Activated T-cell treated with anti-CD3 and anti-CD28 coated beads for 48 hours (primary cell): ENCODE data around the gene COL23A1.

ENCODE experiments used
- DNase-seq: peaks from one replicate; pipeline ENCODE4 v3.0.0-alpha.2; 2020; ENCODE audit warnings: low read depth

The COL23A1 gene

GRCh38 chr5:178297751-178298150 is 292.4 kb downstream of the COL23A1 start:
- DNase-seq: no peak

DNA sequence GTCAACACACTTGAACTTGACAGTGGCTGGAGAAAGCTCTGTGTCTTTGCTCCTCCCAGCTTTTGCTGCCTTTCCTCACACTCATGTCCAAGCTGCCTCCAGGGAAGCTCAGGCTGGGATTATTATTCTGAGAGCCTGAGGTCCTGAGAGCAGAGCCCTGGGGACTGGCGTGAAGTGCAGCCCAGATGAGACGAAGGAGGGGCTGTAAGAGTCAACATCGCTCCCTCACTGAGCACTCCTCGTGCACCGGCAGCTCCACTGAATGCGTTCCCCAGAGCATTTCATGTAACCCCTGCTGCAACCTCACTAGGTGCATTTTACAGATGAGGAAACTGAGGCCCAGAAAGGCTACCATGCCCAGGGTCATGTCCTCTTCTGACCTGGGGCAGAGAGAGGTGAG is 294.1 kb downstream of the COL23A1 start:
- DNase-seq: no peak

DNA sequence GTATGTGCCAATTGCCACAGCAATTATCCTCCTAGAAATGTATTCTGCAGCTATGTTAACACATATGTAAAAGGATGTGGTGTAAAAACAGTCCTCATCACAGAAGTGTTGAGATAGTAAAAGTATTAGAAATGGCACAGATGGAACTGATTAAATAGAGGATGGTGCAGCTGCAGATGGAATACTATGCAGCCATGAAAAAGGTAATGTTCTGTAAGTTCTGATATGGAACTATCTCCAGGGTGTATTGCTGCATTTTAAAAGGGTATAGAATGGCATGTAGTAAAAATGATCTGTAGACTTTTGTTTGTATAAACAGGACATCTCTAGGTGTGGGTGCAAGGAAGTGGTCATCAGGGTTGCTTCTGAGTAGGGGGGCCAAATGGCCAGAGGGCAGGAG is 294.6 kb downstream of the COL23A1 start:
- no peak for DNase-seq

DNA sequence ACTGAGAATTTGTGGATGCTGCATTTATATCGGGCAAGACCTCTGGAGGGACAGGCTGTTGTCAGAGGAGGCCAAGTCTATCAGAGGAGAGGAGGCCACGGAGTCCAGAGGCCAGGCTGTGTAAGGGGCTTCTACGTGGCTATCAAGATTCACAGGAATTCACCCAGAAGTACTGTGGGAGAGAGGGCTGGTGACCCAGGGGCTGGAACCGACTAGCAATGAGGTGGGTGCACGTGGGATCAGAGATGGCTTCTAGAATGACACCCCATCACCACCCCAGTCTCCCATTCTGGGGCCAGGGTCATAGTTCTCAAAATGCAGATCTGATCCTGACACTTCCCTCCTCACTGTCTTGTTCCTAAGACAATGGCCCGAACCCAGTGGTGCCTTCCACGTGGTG is 296.4 kb downstream of the COL23A1 start:
- DNase-seq: no peak

GRCh38 chr5:178293400-178293799 is 296.8 kb downstream of the COL23A1 start:
- no peak for DNase-seq

DNA sequence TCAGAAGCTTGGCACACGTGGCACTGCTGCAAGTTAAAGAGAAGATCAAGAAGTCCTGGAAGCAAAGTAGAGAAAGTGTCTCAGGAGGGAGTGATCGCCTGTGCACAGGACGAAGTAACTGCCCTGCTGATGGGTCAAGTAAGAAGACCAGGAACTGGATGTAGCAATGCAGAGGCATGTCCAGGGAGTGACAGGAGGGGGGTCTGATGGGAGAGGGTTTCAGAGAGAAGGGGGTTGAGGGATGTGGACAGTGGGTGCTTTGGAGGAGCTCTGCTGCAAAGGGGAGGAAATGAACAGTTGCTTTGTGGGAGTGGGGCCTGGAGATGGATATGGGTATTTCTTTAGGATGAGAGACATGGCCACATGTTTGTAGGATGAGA is 297.4 kb downstream of the COL23A1 start:
- DNase-seq: no peak

DNA sequence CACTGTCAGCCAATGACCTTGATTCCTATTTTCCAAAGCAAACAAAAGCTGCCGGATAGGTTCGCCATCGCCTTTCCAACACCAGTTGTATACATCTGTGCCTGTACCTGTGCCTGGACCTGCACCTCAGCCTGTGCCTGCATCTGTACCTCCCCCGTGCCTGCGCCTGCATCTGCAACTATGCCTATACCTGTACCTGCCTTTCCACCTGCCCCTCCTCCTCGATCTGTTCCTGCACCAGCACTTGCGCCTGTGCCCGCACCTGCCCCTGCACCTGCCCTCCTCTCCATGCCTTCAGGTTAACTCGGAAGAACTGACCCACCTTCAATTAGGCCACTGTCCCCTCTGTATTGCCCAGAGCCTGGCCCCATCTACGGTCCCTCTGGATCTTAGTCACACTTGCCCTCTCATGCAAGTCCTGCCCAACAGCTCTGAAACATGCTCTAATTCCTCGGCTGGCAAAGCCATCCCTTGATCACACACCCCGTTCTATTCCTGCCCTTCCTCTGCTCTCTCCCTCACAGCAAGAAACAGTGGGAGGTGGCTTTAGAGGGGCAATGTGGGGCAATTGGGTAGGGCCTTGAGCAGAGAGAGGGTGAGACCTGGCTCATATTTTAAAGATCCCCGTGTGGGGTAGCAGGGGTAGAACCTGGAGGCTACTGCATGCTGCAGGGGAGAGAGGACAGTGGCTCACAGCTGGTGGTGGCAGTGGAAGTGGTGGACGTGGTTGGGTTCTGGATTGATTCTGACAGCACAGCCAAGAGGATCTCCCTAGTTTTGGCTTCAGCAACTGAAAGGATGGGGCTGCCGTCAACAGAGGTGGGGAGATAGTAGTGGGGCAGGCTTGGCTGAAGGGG is 298.0 kb downstream of the COL23A1 start:
- no peak for DNase-seq

GRCh38 chr5:178291161-178291561 is 299.0 kb downstream of the COL23A1 start:
- no peak for DNase-seq

DNA sequence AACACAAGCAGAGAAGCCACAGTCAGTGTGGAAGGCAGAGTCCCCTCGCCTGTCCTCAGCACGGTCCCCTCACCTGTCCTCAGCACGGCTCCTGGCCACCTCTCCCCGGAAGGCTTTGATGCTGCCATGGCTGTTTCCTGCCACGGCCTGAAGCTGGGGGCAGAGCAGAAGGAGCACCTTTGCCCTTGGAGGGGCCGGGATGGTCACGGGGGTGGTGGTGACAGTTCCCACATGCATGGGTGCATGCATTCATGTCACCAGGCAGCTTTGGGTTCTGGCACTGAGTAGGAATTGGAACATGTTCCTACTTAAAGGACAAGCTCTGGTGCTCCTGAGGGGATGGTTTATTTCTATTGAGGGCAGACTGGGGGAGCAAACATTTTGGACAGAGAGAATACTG is 299.8 kb downstream of the COL23A1 start:
- DNase-seq: no peak

DNA sequence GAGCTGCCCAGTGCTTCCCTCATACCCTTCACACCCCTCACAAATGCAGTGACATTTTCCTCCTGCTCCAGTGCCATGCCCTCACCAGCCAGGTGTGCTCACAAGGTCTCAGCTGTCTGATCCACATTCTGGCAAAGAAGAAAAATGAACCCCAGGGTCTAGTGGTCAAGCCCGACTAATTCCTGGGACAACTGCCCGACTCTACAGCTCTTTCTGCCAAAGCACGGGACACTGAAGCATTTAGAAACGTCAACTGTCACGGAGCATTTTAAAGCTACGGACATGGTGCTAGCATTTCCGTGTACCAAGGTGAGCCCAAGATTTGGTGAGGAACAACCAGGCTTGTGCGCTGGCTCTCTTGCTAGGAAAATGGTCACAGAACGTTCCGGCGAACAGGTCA is 300.8 kb downstream of the COL23A1 start:
- DNase-seq: no peak

- no peak for DNase-seq
Observed at GRCh38 chr5:178288401-178289368, 301.5 kb downstream of the COL23A1 start.

- DNase-seq: no peak
Observed at GRCh38 chr5:178287791-178288105, 302.4 kb downstream of the COL23A1 start.

- no peak for DNase-seq
Observed at GRCh38 chr5:178287091-178287790, 303.0 kb downstream of the COL23A1 start.

- no peak for DNase-seq
Observed at GRCh38 chr5:178286226-178287090, 303.7 kb downstream of the COL23A1 start.

DNA sequence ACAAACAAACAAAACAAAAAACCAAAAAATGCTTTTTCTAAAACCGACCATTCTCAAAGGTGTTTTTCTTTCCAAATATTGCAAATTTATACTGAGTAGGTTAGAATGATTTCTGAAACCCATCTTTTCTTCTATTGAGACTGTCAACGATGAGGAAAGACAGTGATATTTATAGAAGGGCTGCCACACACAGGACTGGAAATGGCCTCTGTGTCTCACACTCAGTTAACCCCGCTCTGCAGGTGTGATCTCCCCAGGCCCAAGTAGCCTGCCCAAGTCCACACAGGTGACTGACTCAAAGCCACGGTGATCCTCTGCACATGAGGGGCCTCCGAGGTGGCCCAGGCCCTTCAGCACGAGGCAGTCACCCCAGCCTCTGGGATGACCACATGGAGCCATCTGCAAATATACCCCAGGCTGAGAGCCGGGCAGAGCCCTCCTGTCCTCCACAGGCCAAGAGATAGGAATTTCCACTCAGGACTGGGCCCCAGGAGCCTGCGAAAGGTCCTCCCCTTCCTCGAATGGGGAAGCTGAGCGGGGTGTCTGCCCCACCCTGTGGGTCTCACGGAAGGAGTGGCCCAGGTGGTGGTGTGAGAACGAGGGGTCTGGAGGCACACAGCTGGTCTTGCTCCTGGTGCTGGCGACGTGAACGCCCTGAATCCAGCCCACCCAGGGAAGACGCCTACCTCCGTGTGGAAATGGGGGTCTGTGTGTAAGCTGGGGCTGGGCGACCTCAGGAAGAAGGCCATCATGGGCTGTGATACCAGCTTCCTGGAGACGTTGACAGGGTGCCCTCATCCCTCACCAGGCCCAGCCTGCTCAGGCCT is 304.6 kb downstream of the COL23A1 start:
- no peak for DNase-seq

DNA sequence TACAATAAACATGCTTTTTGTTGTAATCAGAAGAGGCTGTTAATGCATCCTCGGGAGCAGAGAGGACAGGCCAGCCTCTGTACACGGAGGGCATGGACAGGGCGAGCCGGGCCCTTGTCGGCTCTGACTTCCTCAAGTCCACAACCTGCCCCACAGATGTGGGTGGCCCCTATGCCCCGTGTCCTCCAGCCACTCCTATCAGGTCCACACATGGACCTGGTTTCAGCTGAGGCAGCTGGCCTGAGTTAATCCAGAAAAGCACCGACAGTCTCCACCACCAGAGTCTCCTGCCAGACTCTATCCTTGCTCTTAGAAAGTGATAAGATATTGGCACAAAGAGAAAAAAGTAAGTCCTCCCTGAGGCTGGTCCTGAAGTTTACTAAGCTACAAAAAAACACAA is 305.2 kb downstream of the COL23A1 start:
- no peak for DNase-seq

DNA sequence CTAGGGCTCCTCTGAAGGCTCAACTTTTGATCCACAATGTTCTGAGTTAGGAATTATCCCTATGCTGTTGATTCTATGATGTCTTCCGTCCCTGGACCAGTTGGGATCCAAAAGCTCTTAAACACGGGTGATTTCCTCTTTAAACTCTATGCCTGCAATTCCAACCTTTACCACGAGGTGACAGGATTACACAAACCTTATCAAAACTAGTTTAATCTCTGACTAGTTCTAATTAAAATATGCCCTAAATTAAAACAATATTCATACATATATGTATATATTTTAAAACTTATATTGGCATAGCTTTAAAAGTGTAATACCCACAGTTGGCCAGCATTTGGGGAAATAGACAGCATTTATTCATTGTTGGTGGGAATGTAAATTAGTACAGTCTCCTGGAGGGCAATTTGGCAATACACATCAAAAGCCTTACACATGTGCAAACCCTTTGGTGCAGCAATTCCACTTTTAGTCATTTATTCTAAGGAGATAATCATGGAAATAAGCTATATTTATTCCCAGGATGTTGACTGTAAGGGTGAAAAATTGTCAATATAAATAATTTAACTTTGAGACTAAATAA is 306.0 kb downstream of the COL23A1 start:
- DNase-seq: no peak

DNA sequence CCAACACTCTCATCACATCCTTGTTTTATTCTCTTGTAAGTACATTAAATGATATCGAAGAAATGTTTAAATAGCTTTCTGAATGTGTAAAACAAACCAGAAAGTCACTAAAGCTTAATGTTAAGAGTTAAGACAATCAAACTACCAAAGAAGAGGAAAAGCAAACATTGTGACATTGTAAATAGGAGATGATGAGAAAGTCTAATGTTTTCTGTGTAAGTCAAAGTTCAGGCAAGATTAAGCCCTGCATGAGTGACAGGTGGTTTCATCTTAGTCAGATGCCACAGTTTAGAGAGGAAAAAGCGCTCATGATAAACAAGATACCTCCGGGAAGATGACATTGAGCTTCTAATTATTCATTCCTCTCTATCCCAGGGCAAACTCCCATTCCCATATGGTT is 306.7 kb downstream of the COL23A1 start:
- DNase-seq: no peak

GRCh38 chr5:178282391-178282790 is 307.8 kb downstream of the COL23A1 start:
- no peak for DNase-seq

- no peak for DNase-seq
Observed at GRCh38 chr5:178281331-178281730, 308.9 kb downstream of the COL23A1 start.
